GM19238 (cell line): ENCODE data around the gene MARCHF3.
"Not testable (repeated sequence)": the region's sequence is repeated elsewhere in the genome, so short reads cannot be mapped to it uniquely, and the experiment has no call there.

ENCODE experiments used
- DNase-seq: peaks from one replicate; pipeline ENCODE4 v3.0.0; 2011; ENCODE audit warnings: low spot score; ENCODE audit not compliant: insufficient read length

The MARCHF3 gene

GRCh38 chr5:126920291-126920690, 110.1 kb downstream of the MARCHF3 start:
- no peak for DNase-seq

DNA sequence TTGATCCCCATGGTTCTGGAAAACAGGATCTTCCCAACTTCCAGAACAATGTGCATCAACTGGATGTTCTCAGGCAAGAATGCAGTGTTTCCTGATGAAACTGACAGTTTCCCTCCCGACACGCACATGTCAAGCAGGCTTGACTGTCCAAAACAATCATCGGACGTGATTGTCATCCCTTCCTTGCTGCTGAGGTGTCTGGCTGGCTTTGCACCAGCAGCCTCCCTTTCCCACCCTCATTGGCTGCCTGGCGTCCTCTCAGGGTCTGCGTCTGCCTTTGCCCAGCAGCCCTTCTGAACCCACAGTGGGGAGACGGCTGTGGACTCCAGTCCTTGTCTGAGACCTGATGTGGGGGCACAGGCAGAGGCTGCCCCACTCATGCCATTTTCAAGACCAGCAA, 110.8 kb downstream of the MARCHF3 start:
- DNase-seq = no peak

DNA sequence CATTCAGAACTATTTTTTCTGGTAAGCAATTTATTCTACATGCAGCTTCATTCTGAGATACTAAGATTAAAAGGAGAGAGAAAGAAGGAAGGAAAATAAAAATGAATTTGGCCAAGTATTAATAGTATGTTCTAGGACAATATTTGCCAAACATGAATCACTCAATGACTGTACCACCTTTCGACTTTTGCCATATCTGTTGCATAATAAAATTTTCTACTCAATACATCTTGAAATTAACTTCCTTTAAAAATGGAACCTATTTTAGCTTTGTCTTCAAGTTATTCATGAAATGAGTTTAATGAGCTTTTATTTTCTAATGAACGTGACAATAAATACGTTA, 111.8 kb downstream of the MARCHF3 start:
- DNase-seq = no peak

DNA sequence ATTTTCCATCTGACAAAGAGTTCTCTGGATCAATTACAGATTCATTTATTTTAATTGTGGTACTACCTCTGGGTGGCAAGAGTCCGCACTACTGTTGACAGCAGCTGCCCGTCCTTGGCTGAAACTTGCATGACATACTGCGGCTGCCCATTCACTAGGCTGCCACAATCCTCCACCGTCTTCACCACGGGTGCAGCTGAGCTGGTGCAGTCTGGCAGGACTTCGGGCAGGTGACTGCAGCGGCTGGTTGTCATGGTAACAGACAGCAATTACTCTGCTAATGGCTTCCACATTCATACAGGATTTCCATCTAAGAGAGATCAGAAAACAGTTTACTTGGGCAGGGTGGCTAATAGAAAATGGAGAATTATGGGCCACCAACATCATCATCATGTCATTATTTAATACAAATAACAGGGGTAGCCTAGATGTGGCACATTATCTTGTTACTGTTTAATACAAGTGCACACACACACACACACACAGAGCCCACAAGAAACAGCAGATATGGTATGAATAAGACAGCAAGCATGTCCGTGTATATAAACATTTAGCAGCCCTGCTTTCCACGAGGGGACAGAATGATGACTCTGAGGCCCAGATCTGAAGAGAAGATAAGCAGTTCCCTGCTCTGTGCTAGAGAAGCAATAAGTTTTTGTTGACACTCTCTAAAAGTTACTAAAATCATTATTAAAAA, 112.3 kb downstream of the MARCHF3 start:
- no peak for DNase-seq

GRCh38 chr5:126915496-126915895, 114.9 kb downstream of the MARCHF3 start:
- DNase-seq = no peak

- DNase-seq = no peak
These were observed 115.4 kb downstream of the MARCHF3 start for GRCh38 chr5:126914801-126915436.

GRCh38 chr5:126912616-126913200, 117.7 kb downstream of the MARCHF3 start:
- DNase-seq = no peak

GRCh38 chr5:126911986-126912385, 118.4 kb downstream of the MARCHF3 start:
- no peak for DNase-seq

- DNase-seq = no peak
These were observed 120.5 kb downstream of the MARCHF3 start for GRCh38 chr5:126909856-126910255.

DNA sequence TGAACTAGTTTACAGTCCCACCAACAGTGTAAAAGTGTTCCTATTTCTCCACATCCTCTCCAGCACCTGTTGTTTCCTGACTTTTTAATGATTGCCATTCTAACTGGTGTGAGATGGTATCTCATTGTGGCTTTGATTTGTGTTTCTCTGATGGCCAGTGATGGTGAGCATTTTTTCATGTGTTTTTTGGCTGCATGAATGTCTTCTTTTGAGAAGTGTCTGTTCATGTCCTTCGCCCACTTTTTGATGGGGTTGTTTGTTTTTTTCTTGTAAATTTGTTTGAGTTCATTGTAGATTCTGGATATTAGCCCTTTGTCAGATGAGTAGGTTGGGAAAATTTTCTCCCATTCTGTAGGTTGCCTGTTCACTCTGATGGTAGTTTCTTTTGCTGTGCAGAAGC, 126.0 kb downstream of the MARCHF3 start:
- DNase-seq = not testable (repeated sequence)

GRCh38 chr5:126900796-126901195, 129.6 kb downstream of the MARCHF3 start:
- DNase-seq = no peak

GRCh38 chr5:126899476-126899875, 130.9 kb downstream of the MARCHF3 start:
- DNase-seq = no peak

GRCh38 chr5:126897851-126898630, 132.3 kb downstream of the MARCHF3 start:
- DNase-seq = no peak

- DNase-seq = no peak
These were observed 134.1 kb downstream of the MARCHF3 start for GRCh38 chr5:126896170-126896702.

GRCh38 chr5:126895712-126896111, 134.6 kb downstream of the MARCHF3 start:
- not testable (repeated sequence) for DNase-seq

DNA sequence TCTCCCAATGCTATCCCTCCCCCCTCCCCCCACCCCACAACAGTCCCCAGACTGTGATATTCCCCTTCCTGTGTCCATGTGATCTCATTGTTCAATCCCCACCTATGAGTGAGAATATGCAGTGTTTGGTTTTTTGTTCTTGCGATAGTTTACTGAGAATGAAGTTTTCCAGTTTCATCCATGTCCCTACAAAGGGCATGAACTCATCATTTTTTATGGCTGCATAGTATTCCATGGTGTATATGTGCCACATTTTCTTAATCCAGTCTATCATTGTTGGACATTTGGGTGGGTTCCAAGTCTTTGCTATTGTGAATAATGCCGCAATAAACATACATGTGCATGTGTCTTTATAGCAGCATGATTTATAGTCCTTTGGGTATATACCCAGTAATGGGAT, 139.9 kb downstream of the MARCHF3 start:
- DNase-seq = not testable (repeated sequence)

DNA sequence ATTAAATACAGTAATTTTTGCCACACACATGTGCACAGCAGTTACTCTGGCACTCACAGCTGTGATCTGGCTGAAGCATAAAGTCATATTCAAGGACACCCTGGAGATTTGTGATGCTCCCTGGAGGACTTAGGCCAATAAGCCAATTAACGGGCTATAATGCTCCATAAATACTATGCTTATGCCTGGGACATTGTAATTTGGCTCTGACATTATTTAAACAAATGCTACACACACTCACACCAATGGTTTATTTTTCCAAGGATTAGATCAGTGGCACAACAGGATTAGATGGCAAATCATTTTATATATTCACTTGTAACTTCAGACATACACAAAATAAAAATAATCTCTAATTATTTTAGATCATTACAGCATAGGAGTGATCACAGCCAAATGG, 142.2 kb downstream of the MARCHF3 start:
- no peak for DNase-seq

DNA sequence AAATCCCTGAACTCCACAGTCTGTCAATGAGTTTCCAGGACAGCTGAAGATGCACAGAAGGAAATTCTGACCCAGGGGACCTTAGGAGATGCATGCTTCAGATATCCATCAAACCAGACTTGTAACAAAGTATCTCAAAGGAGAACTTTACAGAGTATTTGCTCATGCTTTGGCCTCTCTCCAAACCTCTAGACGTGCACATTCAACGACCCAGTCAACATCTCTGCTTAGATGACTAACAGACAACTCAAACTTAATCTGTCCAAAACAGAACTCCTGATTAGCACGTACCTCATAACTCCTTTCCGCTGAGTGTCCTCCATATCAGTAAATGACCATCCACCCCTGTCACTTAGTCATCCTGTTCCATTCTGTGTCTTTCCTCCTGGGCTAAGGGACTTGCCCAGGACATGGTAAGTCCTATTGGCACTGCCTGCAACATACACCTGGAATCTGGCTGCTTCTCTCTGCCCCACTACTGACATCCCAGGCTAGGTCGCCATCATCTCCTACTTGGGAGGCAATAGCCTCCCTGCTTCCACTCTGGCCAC, 146.0 kb downstream of the MARCHF3 start:
- DNase-seq = no peak

- DNase-seq = no peak
These were observed 146.7 kb downstream of the MARCHF3 start for GRCh38 chr5:126883564-126884245.

- DNase-seq = no peak
These were observed 148.3 kb downstream of the MARCHF3 start for GRCh38 chr5:126881821-126882600.
